K562 (cell line): Measurements from ENCODE around the gene MRFAP1. TPM values are rescaled to one million over a fixed set of nuclear protein-coding genes. Genes with fewer than 3 reads are reported as not detected.

Source experiments
- BCLAF1 ChIP-seq, 2 experiments: fragments of 450-650 bp in 1 of 2; IDR thresholded peaks; 2 replicates each; pipeline ENCODE4 v1.6.1; 2011 to 2017; ENCODE audit warnings: low read depth in 2 of 2, antibody characterized with exemption in 1 of 2, borderline replicate concordance in 1 of 2, low read length in 1 of 2, mild to moderate bottlenecking in 1 of 2, mixed read lengths in 1 of 2; ENCODE audit not compliant: control insufficient read depth in 1 of 2
- CREBBP ChIP-seq: IDR thresholded peaks from one replicate; pipeline ENCODE4 v1.6.1; 2012; ENCODE audit warnings: low read depth, mild to moderate bottlenecking, control low read depth, inconsistent platforms, low read length
- E2F6 ChIP-seq, 2 experiments: IDR thresholded peaks; 2 replicates each; pipeline ENCODE4 v1.6.1; 2011; ENCODE audit warnings: borderline replicate concordance in 1 of 2, control low read depth in 1 of 2, low read depth in 1 of 2, low read length in 1 of 2, mild to moderate bottlenecking in 1 of 2, mixed read lengths in 1 of 2, moderate library complexity in 1 of 2; ENCODE audit not compliant: insufficient read depth in 1 of 2, insufficient read length in 1 of 2, poor library complexity in 1 of 2, severe bottlenecking in 1 of 2; ENCODE audit errors: extremely low read depth in 1 of 2
- FIP1L1 ChIP-seq: fragments of 200-400 bp; formaldehyde crosslinking; IDR thresholded peaks from 2 replicates; pipeline ENCODE4 v1.6.1; 2018; ENCODE audit warnings: mild to moderate bottlenecking, low read depth, low read length; ENCODE audit not compliant: poor library complexity, severe bottlenecking
- FOXO4 ChIP-seq: fragments of 450-650 bp; formaldehyde crosslinking; IDR thresholded peaks from 2 replicates; pipeline ENCODE4 v1.4.0; 2020; ENCODE audit warnings: mild to moderate bottlenecking, moderate library complexity
- HLTF ChIP-seq: fragments of 450-650 bp; IDR thresholded peaks from 2 replicates; pipeline ENCODE4 v1.6.1; 2016
- HOMEZ ChIP-seq: fragments of 250-450 bp; sonication (Bioruptor Pico); IDR thresholded peaks from 2 replicates; pipeline ENCODE4 v1.4.0; 2020; ENCODE audit warnings: mild to moderate bottlenecking, moderate library complexity
- MAFK ChIP-seq: IDR thresholded peaks from 2 replicates; pipeline ENCODE4 v1.6.1; 2011; ENCODE audit warnings: low read length, improper control_type of control experiment
- MEF2A ChIP-seq: IDR thresholded peaks from 2 replicates; pipeline ENCODE4 v1.6.1; 2011; ENCODE audit warnings: low read depth, mild to moderate bottlenecking, low read length, moderate library complexity; ENCODE audit not compliant: control insufficient read depth
- NCOA1 ChIP-seq: fragments of 450-650 bp; IDR thresholded peaks from 2 replicates; pipeline ENCODE4 v1.6.1; 2016; ENCODE audit warnings: low read depth
- PHF20 ChIP-seq: fragments of 450-650 bp; IDR thresholded peaks from 2 replicates; pipeline ENCODE4 v1.6.1; 2018; ENCODE audit not compliant: partially characterized antibody
- RBFOX2 ChIP-seq: fragments of 200-400 bp; formaldehyde crosslinking; IDR thresholded peaks from 2 replicates; pipeline ENCODE4 v1.6.1; 2017; ENCODE audit warnings: low read depth, mild to moderate bottlenecking, low read length, moderate library complexity
- SMAD2 ChIP-seq: fragments of 150-350 bp; IDR thresholded peaks from 2 replicates; pipeline ENCODE4 v1.6.1; 2014; ENCODE audit warnings: low read depth, mild to moderate bottlenecking, low read length
- SMC3 ChIP-seq: conservative IDR thresholded peaks from 2 replicates; pipeline ENCODE4 v1.6.1; 2011; ENCODE audit warnings: low read depth, low read length, improper control_type of control experiment; ENCODE audit not compliant: insufficient read depth
- TEAD2 ChIP-seq: fragments of 450-650 bp; IDR thresholded peaks from 2 replicates; pipeline ENCODE4 v1.6.1; 2016; ENCODE audit warnings: missing genetic modification characterization, control low read depth, missing compliant biosample characterization
- ZNF740 ChIP-seq, 3 experiments: fragments of 200-800 bp in 1 of 3; sonication (Bioruptor generic) in 1 of 3; sonication (generic) in 1 of 3; formaldehyde crosslinking in 1 of 3; IDR thresholded peaks; 2 replicates each; pipeline versions ENCODE4 v1.6.1 to v1.8.0; 2016 to 2022; ENCODE audit warnings: mild to moderate bottlenecking in 2 of 3, missing compliant biosample characterization in 2 of 3, missing genetic modification characterization in 2 of 3, missing genetic modification reagents in 1 of 3
- polyA plus RNA-seq, 8 experiments: library from polyadenylated mRNA; depleted of rRNA in 4 of 8; stranded (reverse) in 5 of 8; unstranded in 3 of 8; fragments of >200 nt; fragmentation: Nextera tagmentation in 2 of 8; fragmentation: Illumina TruSeq in 1 of 8; extraction: Ambion mirVana in 2 of 8; extraction: Trizol in 1 of 8; gene quantifications; 2 replicates each; pipeline versions ENCODE4 v1.2.1 to v1.2.3, GENCODE V29; 2011 to 2014; ENCODE audit warnings: inconsistent platforms in 1 of 8, missing spikeins in 1 of 8
- total RNA-seq, 7 experiments: library from RNA; depleted of rRNA in 6 of 7; stranded (reverse); fragments of >200 nt in 6 of 7; fragmentation: Illumina TruSeq in 2 of 7; extraction: Trizol in 2 of 7; gene quantifications; 2 replicates each; pipeline versions ENCODE4 v1.2.1 to v1.2.3, GENCODE V29; 2011 to 2021; ENCODE audit warnings: low replicate concordance in 1 of 7

Gene MRFAP1
- total and polyA plus RNA-seq, 9 of the 15 experiments (the other 6 are each of a cell fraction or from before 2014, with no cell fraction given): 46.0 to 270 (median 151) TPM

- TF ChIP-seq HOMEZ (CRISPR knock-in tag) (no peak), ZNF740 (CRISPR knock-in tag; IDR thresholded peaks at IDR 0.05) (no peak), ZNF740 (tag; IDR thresholded peaks at IDR 0.05) (0 out of 4 replicates have a peak, but pooled peaks of 1 of the 2 experiments have one; percentile 32), SMC3 (no peak), RBFOX2 (peak; percentile 52), NCOA1 (no peak), E2F6 (IDR thresholded peaks at IDR 0.05; ENCODE audit: borderline replicate concordance in 1 of 2, extremely low read depth in 1 of 2, insufficient read depth in 1 of 2, insufficient read length in 1 of 2, low read depth in 1 of 2, low read length in 1 of 2, poor library complexity in 1 of 2, severe bottlenecking in 1 of 2) (no peak), CREBBP (no peak), MAFK (no peak), PHF20 (no peak), TEAD2 (tag) (no peak), BCLAF1 (IDR thresholded peaks at IDR 0.05; ENCODE audit: borderline replicate concordance in 1 of 2, control insufficient read depth in 1 of 2, low read depth in 2 of 2, low read length in 1 of 2) (no peak), FOXO4 (CRISPR knock-in tag) (0 out of 2 replicates have a peak, but pooled peaks have one; percentile 20), SMAD2 (no peak), FIP1L1 (no peak), MEF2A (no peak), HLTF (no peak)
These were observed 49.0 kb downstream of the MRFAP1 start (continued) for GRCh38 chr4:6689506-6689960.
